HG03045 (cell line): Measurements from ENCODE around the gene GRIK3.

ENCODE experiments used
- ATAC-seq: cut with Tn5 transposase; IDR thresholded peaks from one replicate; pipeline ENCODE4 v1.9.1; 2021; ENCODE audit warnings: mild to moderate bottlenecking, moderate library complexity; ENCODE audit not compliant: unreplicated experiment

Gene GRIK3

GRCh38 chr1:37017720-37018119, 16.6 kb downstream of the GRIK3 start:
- ATAC-seq: no peak

- no peak for ATAC-seq
These were observed 18.2 kb downstream of the GRIK3 start for GRCh38 chr1:37016121-37016520.

GRCh38 chr1:37015713-37016112, 18.6 kb downstream of the GRIK3 start:
- ATAC-seq: no peak

GRCh38 chr1:37012226-37012625, 22.1 kb downstream of the GRIK3 start:
- no peak for ATAC-seq

- no peak for ATAC-seq
These were observed 24.3 kb downstream of the GRIK3 start for GRCh38 chr1:37010011-37010410.

GRCh38 chr1:37009521-37009920, 24.8 kb downstream of the GRIK3 start:
- ATAC-seq: no peak

- no peak for ATAC-seq
These were observed 28.0 kb downstream of the GRIK3 start for GRCh38 chr1:37006132-37006868.

- no peak for ATAC-seq
These were observed 31.4 kb downstream of the GRIK3 start for GRCh38 chr1:37002898-37003297.

GRCh38 chr1:37001703-37002102, 32.6 kb downstream of the GRIK3 start:
- no peak for ATAC-seq

- no peak for ATAC-seq
These were observed 38.2 kb downstream of the GRIK3 start for GRCh38 chr1:36996106-36996505.

GRCh38 chr1:36994868-36995267, 39.4 kb downstream of the GRIK3 start:
- no peak for ATAC-seq

GRCh38 chr1:36994294-36994693, 40.0 kb downstream of the GRIK3 start:
- no peak for ATAC-seq

GRCh38 chr1:36992139-36992943, 42.0 kb downstream of the GRIK3 start:
- no peak for ATAC-seq

- no peak for ATAC-seq
These were observed 42.8 kb downstream of the GRIK3 start for GRCh38 chr1:36991551-36991950.

- no peak for ATAC-seq
These were observed 43.4 kb downstream of the GRIK3 start for GRCh38 chr1:36990928-36991327.

GRCh38 chr1:36989241-36989640, 45.1 kb downstream of the GRIK3 start:
- ATAC-seq: no peak

GRCh38 chr1:36988741-36989193, 45.5 kb downstream of the GRIK3 start:
- no peak for ATAC-seq

GRCh38 chr1:36988321-36988720, 46.0 kb downstream of the GRIK3 start:
- ATAC-seq: no peak

- ATAC-seq: no peak
These were observed 47.0 kb downstream of the GRIK3 start for GRCh38 chr1:36987276-36987675.

- ATAC-seq: no peak
These were observed 47.9 kb downstream of the GRIK3 start for GRCh38 chr1:36986241-36986985.

GRCh38 chr1:36984675-36985074, 49.6 kb downstream of the GRIK3 start:
- no peak for ATAC-seq
